Measurements from ENCODE around the gene THADA. TPM values are rescaled to one million over a fixed set of nuclear protein-coding genes. Genes with fewer than 3 reads are reported as not detected.

THADA gene
- total and polyA plus RNA-seq, 7 donors: 4.4 to 35.2 (median 20.2) TPM

DNA sequence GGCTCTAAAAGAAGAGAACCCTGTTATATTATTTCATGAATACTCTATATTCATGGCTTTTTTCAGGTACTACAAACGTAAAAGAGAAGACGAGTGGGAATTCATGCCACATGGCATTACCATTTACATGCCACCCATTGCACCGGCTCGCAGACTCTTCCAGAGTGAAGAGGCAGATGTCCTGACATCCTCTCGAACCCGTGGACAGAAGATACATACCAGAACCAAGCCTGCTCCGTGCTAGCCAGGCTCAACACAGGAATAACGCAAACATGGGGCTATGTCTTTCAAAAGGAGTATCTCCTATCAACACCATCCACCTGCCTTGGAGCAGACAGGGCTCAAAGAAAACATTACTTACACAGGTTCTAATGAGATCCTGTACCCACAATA, 168.8 kb downstream of the THADA start:
- H3K27me3 ChIP-seq: no peaks in the 10 kb centered on the region
- no peak overlapping the region for H3K4me3 ChIP-seq
- TF ChIP-seq, protein P1, sequence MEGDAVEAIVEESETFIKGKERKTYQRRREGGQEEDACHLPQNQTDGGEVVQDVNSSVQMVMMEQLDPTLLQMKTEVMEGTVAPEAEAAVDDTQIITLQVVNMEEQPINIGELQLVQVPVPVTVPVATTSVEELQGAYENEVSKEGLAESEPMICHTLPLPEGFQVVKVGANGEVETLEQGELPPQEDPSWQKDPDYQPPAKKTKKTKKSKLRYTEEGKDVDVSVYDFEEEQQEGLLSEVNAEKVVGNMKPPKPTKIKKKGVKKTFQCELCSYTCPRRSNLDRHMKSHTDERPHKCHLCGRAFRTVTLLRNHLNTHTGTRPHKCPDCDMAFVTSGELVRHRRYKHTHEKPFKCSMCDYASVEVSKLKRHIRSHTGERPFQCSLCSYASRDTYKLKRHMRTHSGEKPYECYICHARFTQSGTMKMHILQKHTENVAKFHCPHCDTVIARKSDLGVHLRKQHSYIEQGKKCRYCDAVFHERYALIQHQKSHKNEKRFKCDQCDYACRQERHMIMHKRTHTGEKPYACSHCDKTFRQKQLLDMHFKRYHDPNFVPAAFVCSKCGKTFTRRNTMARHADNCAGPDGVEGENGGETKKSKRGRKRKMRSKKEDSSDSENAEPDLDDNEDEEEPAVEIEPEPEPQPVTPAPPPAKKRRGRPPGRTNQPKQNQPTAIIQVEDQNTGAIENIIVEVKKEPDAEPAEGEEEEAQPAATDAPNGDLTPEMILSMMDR (IDR thresholded peaks at IDR 0.05): no peak
- TF ChIP-seq POLR2AphosphoS5 (IDR thresholded peaks at IDR 0.05): no peak
- no peak for TF ChIP-seq POLR2A (IDR thresholded peaks at IDR 0.05)
- TF ChIP-seq EP300 (IDR thresholded peaks at IDR 0.05): no peak
- no peaks in the 10 kb centered on the region for H3K9me3 ChIP-seq
- WGBS, 2 donors: 93 to 95% methylated on average over 8 of the region's 8 CpGs
- no peaks in the 10 kb centered on the region for H3K36me3 ChIP-seq
- peaks cover 0 to 43% (median 35%) of the 10 kb centered on the region in 4 donors for H3K4me1 ChIP-seq
- no peak for DNase-seq
- intact Hi-C loops (cut with DNase I): no loop called here
- H3K27ac ChIP-seq: peak overlapping the region; percentile 55 to 76 (median 64)

DNA sequence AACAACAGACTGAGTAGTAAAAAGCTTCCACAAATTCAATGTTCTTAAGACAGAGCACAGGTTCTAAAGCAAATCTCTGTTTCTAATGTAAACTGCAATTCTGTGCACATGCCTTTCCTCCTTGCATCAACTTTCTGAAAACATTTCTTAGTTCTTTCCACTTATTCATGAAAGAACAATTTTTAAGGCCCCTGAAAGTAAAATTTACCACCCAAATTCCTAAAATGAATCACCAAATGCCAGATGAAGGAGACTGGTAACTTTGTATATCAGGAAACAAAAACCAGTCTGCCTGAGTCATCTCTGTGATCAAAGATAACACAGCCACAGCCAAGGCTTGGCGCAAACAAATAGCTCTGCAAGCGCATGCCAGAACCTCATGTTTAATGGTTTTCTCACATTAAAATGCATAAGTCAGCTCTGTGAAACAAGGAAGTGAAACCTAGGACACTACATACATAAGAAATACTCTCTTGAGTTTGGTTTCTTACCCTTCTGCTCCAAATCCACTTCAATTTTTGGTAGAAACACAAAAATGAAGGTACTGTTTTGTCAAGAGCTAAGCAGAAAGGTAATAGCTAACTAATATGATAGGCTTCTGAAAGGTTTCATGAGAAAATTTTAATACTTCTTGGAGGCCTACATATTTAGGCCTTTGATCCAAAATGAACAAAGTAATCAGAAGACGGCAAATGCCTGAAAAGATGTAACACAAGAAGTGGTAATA, 169.4 kb downstream of the THADA start:
- Histone ChIP-seq H3K27me3 (no peaks in the 10 kb centered on the region), H3K27ac (peak overlapping the region; percentile 55 to 76 (median 64)), H3K36me3 (no peaks in the 10 kb centered on the region), H3K4me3 (no peak overlapping the region), H3K9me3 (no peaks in the 10 kb centered on the region), H3K4me1 (peaks cover 0 to 43% (median 35%) of the 10 kb centered on the region in 4 donors)
- TF ChIP-seq EP300 (IDR thresholded peaks at IDR 0.05) (no peak), POLR2A (IDR thresholded peaks at IDR 0.05) (no peak), POLR2AphosphoS5 (IDR thresholded peaks at IDR 0.05) (peak in 3 of 4 donors; percentile 38 to 50 (median 39))
- TF ChIP-seq, protein P1 (IDR thresholded peaks at IDR 0.05): no peak
- DNase-seq: peak; percentile 76
- intact Hi-C loops (cut with DNase I): no loop called here
- WGBS, 2 donors: 27 to 32% methylated on average over 3 of the region's 3 CpGs

DNA sequence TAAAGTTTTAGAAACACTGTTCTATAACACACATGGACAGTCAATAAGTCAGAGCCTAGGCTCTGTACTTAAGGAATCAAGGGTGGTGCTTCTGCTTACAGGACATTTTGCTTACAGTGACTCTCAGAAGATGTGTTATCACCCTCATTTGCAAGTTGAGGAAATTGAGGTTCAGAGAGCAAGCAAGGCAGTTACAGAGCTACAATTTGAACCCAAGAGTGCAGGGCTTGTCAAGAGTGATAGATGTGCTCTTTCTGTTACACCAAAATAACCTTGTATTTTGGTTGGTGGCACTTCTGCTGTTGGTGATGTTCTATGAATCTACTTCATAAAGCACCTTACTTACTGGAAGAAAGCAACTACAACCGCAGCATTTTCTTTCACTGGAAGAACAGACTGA, 170.2 kb downstream of the THADA start:
- Histone ChIP-seq H3K36me3 (no peaks in the 10 kb centered on the region), H3K27ac (peak overlapping the region in 3 of 4 donors; percentile 58 to 76 (median 69)), H3K4me1 (peaks cover 0 to 52% (median 36%) of the 10 kb centered on the region in 4 donors), H3K4me3 (no peak overlapping the region), H3K27me3 (no peaks in the 10 kb centered on the region), H3K9me3 (no peaks in the 10 kb centered on the region)
- DNase-seq: no peak
- intact Hi-C loops (cut with DNase I): no loop called here
- WGBS, 2 donors: 80 to 89% methylated on average over 1 of the region's 1 CpG
- TF ChIP-seq, protein P1 (IDR thresholded peaks at IDR 0.05): no peak
- TF ChIP-seq POLR2A (IDR thresholded peaks at IDR 0.05): no peak
- TF ChIP-seq POLR2AphosphoS5 (IDR thresholded peaks at IDR 0.05): no peak
- TF ChIP-seq EP300 (IDR thresholded peaks at IDR 0.05): no peak

DNA sequence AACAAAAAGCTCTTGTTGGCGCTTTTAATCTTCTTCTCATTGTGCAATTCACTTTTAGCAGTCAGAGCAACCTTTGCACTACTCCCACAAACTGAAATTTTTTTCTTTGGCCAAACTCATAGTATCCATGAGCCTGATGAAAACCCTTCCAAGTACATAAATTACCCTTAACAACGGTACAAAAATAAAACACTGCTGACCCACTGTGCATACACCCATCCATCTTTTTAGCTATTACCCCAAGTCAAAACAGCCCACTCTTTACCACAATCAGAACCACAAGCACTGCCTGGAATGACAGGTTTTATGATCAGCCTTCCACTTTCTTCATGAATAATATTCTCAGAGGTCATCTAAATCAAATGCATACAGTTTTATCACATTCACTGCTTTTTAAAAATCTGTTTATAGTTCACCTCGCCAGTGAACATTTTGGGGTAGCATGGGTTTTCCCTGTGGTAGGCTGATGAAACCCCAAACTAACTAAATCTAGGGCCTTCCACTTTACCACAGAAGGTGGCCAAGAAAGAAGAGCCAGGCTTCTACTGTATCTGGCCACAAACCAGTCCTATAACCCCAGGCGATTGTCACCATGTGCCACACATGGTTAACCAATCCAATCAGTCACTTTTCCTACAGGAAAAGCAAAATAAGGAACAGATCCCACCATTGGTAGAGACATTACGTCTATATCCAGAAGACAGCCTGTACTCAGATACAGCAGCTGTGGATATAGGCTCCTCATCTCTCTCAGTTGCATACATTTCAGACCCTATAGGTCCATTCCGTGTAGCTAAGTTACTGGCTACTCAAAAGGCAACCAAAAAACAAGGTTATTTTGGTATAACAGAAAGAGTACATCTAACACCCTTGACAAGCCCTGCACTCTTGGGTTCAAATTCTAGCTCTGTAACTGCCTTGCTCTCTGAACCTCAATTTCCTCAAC, 171.3 kb downstream of the THADA start:
- no peak for DNase-seq
- Histone ChIP-seq H3K27ac (peak overlapping the region in 3 of 4 donors; percentile 58 to 76 (median 69)), H3K4me3 (no peak overlapping the region), H3K36me3 (no peaks in the 10 kb centered on the region), H3K27me3 (no peaks in the 10 kb centered on the region), H3K9me3 (no peaks in the 10 kb centered on the region), H3K4me1 (peaks cover 0 to 54% (median 40%) of the 10 kb centered on the region in 4 donors)
- intact Hi-C loops (cut with DNase I): no loop called here
- TF ChIP-seq EP300 (IDR thresholded peaks at IDR 0.05) (no peak), POLR2AphosphoS5 (IDR thresholded peaks at IDR 0.05) (peak in 3 of 4 donors; percentile 36 to 60 (median 43))
- 49 to 58% methylated on average over 6 of the region's 6 CpGs for WGBS, 2 donors

DNA sequence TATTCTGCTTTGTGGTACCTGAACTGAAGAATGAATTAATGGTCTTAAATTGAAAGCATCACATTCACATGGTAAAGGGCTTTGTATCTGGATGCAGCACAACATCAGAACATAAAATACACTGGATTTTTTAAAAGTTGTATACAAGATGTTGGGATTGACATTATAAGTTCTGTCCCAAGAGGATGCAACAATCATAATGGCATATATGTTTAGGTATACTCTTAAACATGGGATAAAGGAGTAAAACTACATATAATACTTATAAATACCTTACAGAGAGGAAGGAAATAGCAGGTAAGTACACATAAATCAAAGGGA, 171.9 kb downstream of the THADA start:
- no peaks in the 10 kb centered on the region for H3K36me3 ChIP-seq
- peaks cover 0 to 54% (median 40%) of the 10 kb centered on the region in 4 donors for H3K4me1 ChIP-seq
- no peak for DNase-seq
- peak overlapping the region in 2 of 4 donors; percentile 69 to 76 for H3K27ac ChIP-seq
- no peaks in the 10 kb centered on the region for H3K9me3 ChIP-seq
- TF ChIP-seq POLR2AphosphoS5 (IDR thresholded peaks at IDR 0.05) (no peak), EP300 (IDR thresholded peaks at IDR 0.05) (no peak), POLR2A (IDR thresholded peaks at IDR 0.05) (no peak)
- TF ChIP-seq, protein P1 (IDR thresholded peaks at IDR 0.05): no peak
- no peaks in the 10 kb centered on the region for H3K27me3 ChIP-seq
- no peak overlapping the region for H3K4me3 ChIP-seq
- intact Hi-C loops (cut with DNase I): no loop called here
